ENCODE results near the gene GRB10. TPM values are rescaled to one million over a fixed set of nuclear protein-coding genes. Genes with fewer than 3 reads are reported as not detected.
A peak's percentile ranks its signal among the peaks of the same experiment; 100 is the strongest.
"Not testable (repeated sequence)": the region's sequence is repeated elsewhere in the genome, so short reads cannot be mapped to it uniquely, and the experiment has no call there.

GRB10 gene
- total RNA-seq, 2 donors from 2014 or later = 10.3 to 15.1 TPM

- no peaks in the 10 kb centered on the region for H3K36me3 ChIP-seq
- H3K4me3 ChIP-seq = no peak overlapping the region
- intact Hi-C loops (cut with DNase I) = no loop called here
- H3K27me3 ChIP-seq = no peaks in the 10 kb centered on the region
- no peaks in the 10 kb centered on the region for H3K4me1 ChIP-seq
- no peak for TF ChIP-seq CTCF (IDR thresholded peaks at IDR 0.05)
- H3K9me3 ChIP-seq = no peaks in the 10 kb centered on the region
- no peak overlapping the region for H3K27ac ChIP-seq
- no peak overlapping the region for H3K9ac ChIP-seq (ENCODE audit: low read depth in 2 of 2, low read length in 2 of 2)
- DNase-seq = no peak
Observed at GRCh38 chr7:50554431-50555322, 228.0 kb downstream of the GRB10 start.

GRCh38 chr7:50553973-50554372 lies 228.7 kb downstream of the GRB10 start:
- intact Hi-C loops (cut with DNase I) = no loop called here
- no peak overlapping the region for H3K9ac ChIP-seq (ENCODE audit: low read depth in 2 of 2, low read length in 2 of 2)
- no peaks in the 10 kb centered on the region for H3K27me3 ChIP-seq

GRCh38 chr7:50552921-50553320 lies 229.8 kb downstream of the GRB10 start:
- peak; percentile 19 for DNase-seq

More at GRCh38 chr7:50553973-50554372, 228.7 kb downstream of the GRB10 start:
- no peak for TF ChIP-seq CTCF (IDR thresholded peaks at IDR 0.05)
- Histone ChIP-seq H3K4me3 (no peak overlapping the region), H3K4me1 (no peaks in the 10 kb centered on the region), H3K9me3 (no peaks in the 10 kb centered on the region), H3K27ac (no peak overlapping the region), H3K36me3 (no peaks in the 10 kb centered on the region)
- DNase-seq = no peak

GRCh38 chr7:50552139-50552538 lies 230.6 kb downstream of the GRB10 start:
- DNase-seq = peak; percentile 15
- no peak overlapping the region for H3K27ac ChIP-seq
- intact Hi-C loops (cut with DNase I) = no loop called here

More at GRCh38 chr7:50552921-50553320, 229.8 kb downstream of the GRB10 start:
- H3K9ac ChIP-seq (ENCODE audit: low read depth in 2 of 2, low read length in 2 of 2) = no peak overlapping the region
- intact Hi-C loops (cut with DNase I) = no loop called here
- no peaks in the 10 kb centered on the region for H3K36me3 ChIP-seq
- no peak overlapping the region for H3K4me3 ChIP-seq
- H3K27ac ChIP-seq = no peak overlapping the region
- TF ChIP-seq CTCF (IDR thresholded peaks at IDR 0.05) = no peak
- H3K9me3 ChIP-seq = no peaks in the 10 kb centered on the region
- no peaks in the 10 kb centered on the region for H3K4me1 ChIP-seq
- H3K27me3 ChIP-seq = no peaks in the 10 kb centered on the region

GRCh38 chr7:50545613-50546012 lies 237.1 kb downstream of the GRB10 start:
- H3K4me1 ChIP-seq; H3K9ac ChIP-seq (ENCODE audit: low read depth in 2 of 2, low read length in 2 of 2); H3K4me3 ChIP-seq; intact Hi-C loops (cut with DNase I); H3K9me3 ChIP-seq; H3K27me3 ChIP-seq; H3K36me3 ChIP-seq; H3K27ac ChIP-seq: not testable (repeated sequence)
- peak; percentile 0 for DNase-seq

More at GRCh38 chr7:50552139-50552538, 230.6 kb downstream of the GRB10 start:
- no peaks in the 10 kb centered on the region for H3K4me1 ChIP-seq
- no peak overlapping the region for H3K4me3 ChIP-seq
- H3K9me3 ChIP-seq = no peaks in the 10 kb centered on the region
- H3K9ac ChIP-seq (ENCODE audit: low read depth in 2 of 2, low read length in 2 of 2) = no peak overlapping the region
- H3K27me3 ChIP-seq = no peaks in the 10 kb centered on the region
- TF ChIP-seq CTCF (IDR thresholded peaks at IDR 0.05) = no peak
- H3K36me3 ChIP-seq = no peaks in the 10 kb centered on the region

- H3K4me1 ChIP-seq = no peaks in the 10 kb centered on the region
- H3K27ac ChIP-seq = no peak overlapping the region
- intact Hi-C loops (cut with DNase I) = no loop called here
- DNase-seq = no peak
- TF ChIP-seq CTCF (IDR thresholded peaks at IDR 0.05) = no peak
- no peak overlapping the region for H3K4me3 ChIP-seq
- H3K9ac ChIP-seq (ENCODE audit: low read depth in 2 of 2, low read length in 2 of 2) = no peak overlapping the region
- H3K27me3 ChIP-seq = no peaks in the 10 kb centered on the region
- H3K9me3 ChIP-seq = no peaks in the 10 kb centered on the region
- H3K36me3 ChIP-seq = no peaks in the 10 kb centered on the region
Observed at GRCh38 chr7:50544992-50545391, 237.7 kb downstream of the GRB10 start.

Data from colonic mucosa (tissue), 4 donors.